ENCODE data around the gene FBLN7.

Gene FBLN7

DNA sequence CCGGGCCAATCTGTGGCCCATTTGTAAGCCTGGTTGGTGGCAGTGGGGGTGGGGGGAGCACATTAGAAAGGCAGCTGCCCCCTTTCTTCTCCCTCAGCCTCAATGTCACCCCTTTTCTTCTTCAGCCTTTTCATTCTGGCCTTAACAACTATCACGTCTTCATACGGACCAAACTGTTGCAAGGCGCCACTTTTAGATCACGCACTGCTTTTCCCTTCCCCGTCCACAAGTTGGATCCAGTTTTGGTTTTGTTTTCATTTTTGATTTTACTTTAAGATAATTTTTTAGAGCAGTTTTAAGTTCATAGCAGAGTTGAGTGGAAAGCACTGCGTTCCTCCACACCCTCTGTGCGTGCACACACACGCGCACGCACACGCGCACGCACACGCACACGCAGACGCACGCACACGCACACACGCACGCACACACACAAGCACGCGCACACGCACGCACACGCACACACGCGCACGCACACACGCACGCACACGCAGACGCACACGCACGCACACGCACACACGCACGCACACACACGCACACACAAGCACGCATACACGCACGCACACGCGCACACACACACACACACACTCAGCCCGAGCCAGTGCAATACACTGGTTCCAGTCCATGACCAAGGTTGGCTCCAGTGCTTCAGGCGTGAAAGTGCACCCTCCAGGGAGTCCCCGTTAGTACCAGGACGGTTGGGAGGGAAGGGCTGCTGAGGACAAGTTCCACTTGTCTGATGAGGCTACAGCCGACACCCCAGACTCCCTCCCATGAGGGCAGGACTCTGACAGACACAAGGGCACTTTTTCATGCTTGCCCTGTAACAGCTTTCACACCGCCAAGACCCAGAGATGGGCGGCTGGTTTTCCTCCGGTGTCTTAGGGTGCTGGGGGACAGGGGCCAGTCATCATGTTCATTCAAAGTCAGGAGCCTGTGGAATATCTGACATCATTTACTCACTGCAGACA, 22.4 kb downstream of the FBLN7 start:
- DNase-seq = no peak

- DNase-seq = no peak
These were observed 23.4 kb downstream of the FBLN7 start for GRCh38 chr2:112161431-112162145.

GRCh38 chr2:112162341-112162740, 24.2 kb downstream of the FBLN7 start:
- no peak for DNase-seq

GRCh38 chr2:112162956-112163355, 24.8 kb downstream of the FBLN7 start:
- no peak for DNase-seq

- DNase-seq = no peak
These were observed 25.4 kb downstream of the FBLN7 start for GRCh38 chr2:112163541-112163981.

DNA sequence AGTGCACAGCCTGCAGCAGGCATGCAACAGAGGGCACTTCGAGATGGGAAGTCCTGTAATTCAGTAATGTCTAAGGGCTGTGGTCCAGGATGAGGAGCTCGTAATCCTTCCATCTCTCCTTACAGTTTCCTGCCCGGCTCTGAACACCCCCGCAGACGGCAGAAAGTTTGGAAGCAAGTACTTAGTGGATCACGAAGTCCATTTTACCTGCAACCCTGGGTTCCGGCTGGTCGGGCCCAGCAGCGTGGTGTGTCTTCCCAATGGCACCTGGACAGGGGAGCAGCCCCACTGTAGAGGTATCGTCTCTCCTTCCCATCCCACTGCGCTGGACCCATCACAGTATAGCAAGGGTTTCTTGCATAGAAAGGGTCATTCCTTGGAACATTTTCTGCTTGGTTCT, 26.7 kb downstream of the FBLN7 start:
- DNase-seq = no peak

GRCh38 chr2:112165296-112165695, 27.1 kb downstream of the FBLN7 start:
- no peak for DNase-seq

- no peak for DNase-seq
These were observed 28.8 kb downstream of the FBLN7 start for GRCh38 chr2:112166806-112167499.

GRCh38 chr2:112168422-112169124, 30.4 kb downstream of the FBLN7 start:
- DNase-seq = no peak

DNA sequence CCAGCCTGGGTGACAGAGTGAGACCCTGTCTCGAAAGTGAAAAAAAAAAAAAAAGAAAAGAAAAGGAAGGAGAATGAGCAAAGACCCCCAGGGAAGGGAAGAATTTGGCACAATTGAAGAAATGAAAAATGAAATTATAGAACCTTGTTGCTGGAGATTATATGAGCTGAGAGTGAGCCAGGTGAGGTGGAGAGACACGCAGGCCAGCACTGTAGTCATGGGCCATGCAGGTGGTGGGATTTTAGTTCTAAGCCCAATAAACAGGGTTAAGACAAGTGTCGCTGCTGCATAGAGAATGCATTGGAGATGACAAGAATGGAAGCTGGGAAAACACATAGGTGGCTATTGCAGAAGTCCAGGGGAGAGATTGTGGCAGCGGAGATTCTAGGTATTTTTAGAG, 32.3 kb downstream of the FBLN7 start:
- DNase-seq = no peak

GRCh38 chr2:112173646-112174319, 35.6 kb downstream of the FBLN7 start:
- DNase-seq = no peak

GRCh38 chr2:112174383-112174782, 36.2 kb downstream of the FBLN7 start:
- DNase-seq = no peak

DNA sequence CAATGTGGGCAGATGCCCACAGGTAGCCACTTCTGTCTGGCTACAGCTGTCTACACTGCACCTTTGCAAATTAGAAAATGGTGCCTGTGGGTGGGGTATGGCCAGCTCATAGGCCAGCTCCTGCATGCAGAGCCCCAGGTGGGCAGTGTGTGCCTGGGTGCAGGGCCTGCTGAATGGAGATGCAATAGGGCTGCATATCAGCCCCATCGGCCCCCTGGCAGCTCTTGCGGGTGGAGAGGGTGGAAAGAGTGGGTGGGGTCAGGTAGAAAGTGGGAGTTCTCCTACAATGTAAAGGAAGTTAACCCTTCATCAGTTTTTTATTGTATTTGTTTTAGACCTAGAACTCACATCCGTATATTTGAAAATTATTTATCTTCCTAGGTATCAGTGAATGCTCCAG, 37.1 kb downstream of the FBLN7 start:
- no peak for DNase-seq

DNA sequence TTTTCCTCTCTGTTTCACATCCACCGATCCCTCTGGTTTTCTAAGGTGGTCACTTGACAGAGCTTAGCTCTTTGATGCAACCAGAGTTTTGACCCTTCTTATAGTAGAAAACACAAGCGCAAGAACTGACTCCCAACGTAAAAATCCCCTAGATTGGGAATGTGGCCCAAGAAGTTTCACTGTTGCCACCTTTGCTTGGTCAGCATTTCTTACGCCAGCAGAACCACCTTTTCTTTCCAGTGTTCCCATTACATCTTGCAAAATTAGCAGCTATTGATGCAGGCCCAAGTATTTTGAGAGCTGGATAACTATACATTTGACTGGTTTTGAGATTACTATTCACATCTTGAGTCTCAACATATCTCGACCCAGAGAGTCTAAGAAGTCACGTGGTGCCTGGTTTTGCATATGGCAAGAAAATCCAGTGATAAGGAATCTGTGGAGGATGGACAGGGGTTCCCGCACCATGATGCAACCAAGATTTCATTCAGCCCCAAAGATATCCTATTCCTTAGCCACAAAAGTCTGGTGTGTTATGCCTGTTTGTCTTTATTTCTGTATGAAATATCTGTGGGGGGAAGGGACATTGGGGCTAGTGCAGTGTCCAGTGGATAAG, 37.9 kb downstream of the FBLN7 start:
- DNase-seq = no peak

DNA sequence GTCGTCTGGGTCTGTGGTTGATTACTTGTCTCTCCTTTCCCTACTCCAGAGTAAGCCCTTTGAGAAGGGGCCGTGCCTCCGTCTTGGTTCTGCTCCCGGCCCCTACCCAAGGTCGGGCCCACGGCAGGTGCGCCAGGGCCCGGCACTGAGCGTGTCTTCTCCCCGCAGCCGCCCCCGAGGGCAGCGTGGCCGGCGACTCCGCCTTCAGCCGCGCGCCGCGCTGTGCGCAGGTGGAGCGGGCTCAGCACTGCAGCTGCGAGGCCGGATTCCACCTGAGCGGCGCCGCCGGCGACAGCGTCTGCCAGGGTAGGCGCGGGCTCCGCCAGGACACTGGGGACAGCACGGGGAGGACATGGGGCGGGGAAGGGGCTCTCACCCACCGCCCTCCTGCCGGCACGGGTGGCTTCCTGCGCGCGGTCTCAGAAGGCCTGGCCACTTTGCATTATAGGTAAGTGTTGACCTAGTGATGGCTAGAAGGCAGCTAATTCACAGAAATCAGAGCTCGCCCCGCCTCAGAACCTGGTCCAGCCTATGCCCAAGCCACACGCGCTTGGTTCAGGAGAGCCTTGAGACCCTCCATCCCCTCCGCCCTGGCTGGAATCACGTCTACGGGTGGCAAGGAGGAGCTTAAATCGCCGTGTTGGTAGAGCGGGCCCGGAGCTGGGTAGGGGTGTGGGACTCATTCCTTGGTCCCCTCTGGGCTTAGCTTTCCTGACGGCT, 43.5 kb downstream of the FBLN7 start:
- no peak for DNase-seq

DNA sequence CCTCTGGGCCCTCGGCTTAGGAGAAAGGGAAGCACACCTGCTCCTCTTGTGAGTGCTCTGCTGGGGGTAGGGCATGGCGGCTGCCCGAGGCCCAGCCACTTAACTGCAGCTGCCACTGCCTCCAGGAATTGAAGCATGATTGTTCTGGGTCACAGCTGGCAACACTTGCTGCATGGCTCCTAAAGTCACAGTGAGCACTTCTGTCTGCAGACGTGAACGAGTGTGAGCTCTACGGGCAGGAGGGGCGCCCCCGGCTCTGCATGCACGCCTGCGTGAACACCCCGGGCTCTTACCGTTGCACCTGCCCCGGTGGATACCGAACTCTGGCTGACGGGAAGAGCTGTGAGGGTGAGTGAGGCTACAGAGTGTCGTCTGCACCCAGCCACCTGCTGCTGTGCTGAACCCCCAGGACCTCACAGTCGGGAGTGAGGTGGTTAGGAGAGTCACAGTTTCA, 44.4 kb downstream of the FBLN7 start:
- no peak for DNase-seq

GRCh38 chr2:112183327-112184025, 45.3 kb downstream of the FBLN7 start:
- DNase-seq = no peak

DNA sequence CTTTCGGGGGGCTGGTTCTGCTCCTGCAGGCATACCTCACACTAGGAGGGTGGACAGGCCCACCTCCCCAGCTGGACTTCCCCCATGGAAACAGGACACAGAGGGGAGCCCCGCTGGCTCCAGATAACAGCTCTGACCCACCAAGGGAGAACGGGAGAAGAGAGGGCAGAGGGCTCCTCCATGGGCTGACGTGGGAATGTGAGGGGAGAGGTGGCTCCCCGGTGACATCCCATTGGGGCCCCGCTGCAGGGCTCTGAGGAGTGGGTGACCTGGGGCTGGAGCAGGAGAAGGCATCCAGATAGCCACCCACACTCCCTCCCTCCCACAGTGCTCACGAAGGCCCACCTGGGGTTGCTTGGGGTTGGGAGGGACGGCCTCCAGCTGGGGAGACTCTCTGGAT, 45.9 kb downstream of the FBLN7 start:
- DNase-seq = no peak

- no peak for DNase-seq
These were observed 46.9 kb downstream of the FBLN7 start for GRCh38 chr2:112185131-112185530.

GRCh38 chr2:112187046-112187715, 49.0 kb downstream of the FBLN7 start:
- no peak for DNase-seq

Measured in NCI-H1694 treated with DMSO at 0.1 percent for 48 hours (cell line).